HuH-7.5 (cell line): Measurements from ENCODE around the gene CCDC12.

Experiments
- DNase-seq: peaks from one replicate; pipeline ENCODE4 v3.0.0; 2011; ENCODE audit warnings: low spot score

The CCDC12 gene

GRCh38 chr3:46996689-46997452, 20.3 kb upstream of the CCDC12 start:
- no peak for DNase-seq

- DNase-seq, result no peak
Observed at GRCh38 chr3:46995901-46996562, 19.5 kb upstream of the CCDC12 start.

- DNase-seq, result no peak
Observed at GRCh38 chr3:46994801-46995731, 18.5 kb upstream of the CCDC12 start.

DNA sequence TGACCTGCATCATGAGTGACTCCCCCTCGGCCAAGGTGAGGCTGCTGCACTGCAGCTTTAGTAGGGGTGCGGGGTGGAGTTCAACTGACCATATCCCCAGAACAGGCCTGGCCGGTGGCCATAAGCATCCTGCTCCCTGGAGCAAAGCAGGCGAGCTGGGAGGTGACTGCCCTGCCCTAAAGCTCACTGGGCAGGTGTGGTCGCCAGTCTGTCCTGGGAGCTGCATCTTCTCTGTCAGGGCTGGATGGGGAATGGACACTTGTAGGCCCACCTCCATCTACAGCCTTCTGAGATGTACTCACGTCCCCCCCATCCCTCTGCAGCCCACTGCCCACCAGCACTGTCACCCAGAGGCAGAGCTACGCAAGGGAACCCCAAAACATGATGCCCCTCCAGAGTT, 17.4 kb upstream of the CCDC12 start:
- no peak for DNase-seq

DNA sequence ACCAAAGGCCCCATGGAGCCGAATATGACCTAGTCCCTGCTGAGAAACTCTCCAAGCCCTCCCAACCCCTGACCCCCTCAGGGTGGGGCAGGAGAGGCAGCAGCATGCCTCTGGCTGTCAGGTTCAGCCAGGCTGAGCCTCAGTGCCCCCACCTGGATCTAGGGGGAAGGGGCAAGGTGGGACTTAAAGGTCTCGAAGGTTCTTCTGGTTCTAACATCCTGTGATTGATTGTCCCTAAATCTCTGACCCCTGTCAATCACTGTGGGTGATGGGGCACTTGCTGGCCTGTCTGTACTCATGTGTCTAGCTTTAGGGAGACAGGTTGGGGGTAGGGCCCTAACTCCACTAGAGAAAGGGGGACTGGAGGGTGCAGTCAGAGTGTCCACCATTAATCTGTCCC, 16.7 kb upstream of the CCDC12 start:
- DNase-seq, result no peak

DNA sequence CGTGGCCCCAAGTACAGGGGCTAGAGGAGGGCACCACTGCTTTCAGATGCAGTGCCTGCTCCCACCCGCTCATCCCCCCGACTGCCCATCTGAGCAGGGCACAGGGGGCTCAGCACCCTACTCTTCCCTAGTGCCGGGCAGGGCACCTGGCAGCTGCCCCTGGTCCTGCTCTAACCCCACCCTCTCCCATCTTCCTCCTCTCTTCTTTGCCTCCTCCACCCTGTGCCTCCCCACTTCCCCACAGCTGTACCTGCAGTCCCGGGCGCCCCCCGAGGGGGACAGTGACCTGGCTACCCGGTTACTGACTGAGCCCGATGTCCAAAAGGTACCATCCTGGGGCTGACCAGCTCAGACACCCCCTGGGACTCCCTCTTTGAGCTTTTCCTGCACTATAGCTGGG, 15.7 kb upstream of the CCDC12 start:
- DNase-seq, result no peak

DNA sequence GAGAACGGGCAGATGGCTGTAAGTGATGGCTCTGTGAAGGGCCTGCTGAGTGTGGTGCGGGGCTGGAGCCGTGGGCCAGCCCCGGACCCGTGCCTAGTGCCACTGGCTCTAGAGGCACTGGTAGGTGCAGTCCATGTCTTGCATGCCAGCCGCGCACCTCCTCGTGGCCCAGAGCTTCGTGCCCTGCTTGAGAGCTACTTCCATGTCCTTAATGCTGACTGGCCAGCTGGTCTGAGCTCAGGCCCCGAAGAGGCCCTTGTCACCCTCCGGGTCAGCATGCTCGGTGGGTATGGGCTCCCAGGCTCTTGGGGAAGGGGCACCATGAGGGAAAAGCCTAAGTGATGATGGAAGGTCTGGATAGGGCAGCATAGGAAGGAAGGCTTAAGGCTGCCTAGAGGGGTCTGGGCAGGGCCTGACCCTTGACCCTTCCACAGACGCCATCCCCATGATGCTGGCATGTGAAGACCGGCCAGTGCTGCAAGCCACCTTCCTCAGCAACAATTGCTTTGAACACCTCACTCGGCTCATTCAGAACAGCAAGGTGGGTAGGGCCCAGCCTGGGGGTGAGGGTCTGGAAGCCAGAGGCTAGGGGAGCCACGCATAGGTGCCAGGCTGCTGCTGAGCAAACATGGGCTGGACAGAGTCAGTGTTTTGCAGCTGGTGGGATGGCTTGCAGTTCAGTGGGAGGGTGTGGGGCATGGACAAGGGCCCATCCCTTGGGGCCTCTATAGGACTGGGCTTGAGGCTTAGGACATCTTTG, 15.0 kb upstream of the CCDC12 start:
- no peak for DNase-seq

- no peak for DNase-seq
Observed at GRCh38 chr3:46990573-46991374, 14.2 kb upstream of the CCDC12 start.

- DNase-seq, result no peak
Observed at GRCh38 chr3:46989146-46989810, 12.7 kb upstream of the CCDC12 start.

DNA sequence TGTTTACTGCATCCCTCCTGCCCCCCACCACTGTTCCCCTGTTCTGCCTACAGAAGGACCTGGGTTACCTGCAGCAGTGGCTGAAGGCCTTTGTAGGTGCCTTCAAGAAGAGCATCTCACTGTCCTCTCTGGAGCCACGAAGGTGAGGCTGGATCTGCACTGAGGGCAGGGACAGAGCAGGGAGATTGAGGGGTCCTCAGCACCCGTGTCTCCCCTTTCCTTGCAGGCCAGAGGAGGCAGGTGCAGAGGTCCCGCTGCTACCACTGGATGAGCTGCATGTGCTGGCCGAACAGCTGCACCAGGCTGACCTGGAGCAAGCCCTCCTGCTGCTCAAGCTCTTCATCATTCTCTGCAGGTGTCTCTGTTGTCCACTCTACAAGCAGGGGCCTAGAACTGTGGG, 12.1 kb upstream of the CCDC12 start:
- no peak for DNase-seq

GRCh38 chr3:46987743-46988401, 11.3 kb upstream of the CCDC12 start:
- DNase-seq, result no peak

- DNase-seq, result no peak
Observed at GRCh38 chr3:46987319-46987742, 10.8 kb upstream of the CCDC12 start.

DNA sequence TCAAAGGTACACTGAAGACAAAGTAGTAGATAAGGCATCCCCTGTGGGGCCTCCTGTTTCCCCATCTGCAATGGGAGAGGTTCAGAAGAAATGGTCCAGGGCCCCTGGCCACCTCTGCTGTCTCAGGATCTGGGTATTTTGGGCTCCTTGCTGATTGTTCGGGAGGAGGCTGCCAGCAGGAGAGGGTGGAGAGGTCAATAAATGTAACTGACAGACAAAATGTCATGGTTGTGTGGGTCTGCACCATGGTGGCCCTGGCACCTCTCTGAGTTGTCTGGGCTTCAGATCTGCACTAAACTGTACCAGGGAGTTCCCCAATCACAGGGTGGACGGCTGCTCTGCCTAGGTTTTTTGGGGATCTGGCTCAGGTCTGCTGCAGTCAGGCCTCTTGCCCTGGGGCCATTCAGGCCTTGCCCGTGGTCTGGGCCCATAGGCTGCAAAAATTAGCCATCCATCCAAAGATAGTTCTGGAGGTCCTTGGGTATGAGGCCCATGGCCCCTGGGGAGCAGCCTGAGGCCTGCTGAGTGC, 10.3 kb upstream of the CCDC12 start:
- no peak for DNase-seq

- no peak for DNase-seq
Observed at GRCh38 chr3:46986055-46986730, 9.6 kb upstream of the CCDC12 start.

DNA sequence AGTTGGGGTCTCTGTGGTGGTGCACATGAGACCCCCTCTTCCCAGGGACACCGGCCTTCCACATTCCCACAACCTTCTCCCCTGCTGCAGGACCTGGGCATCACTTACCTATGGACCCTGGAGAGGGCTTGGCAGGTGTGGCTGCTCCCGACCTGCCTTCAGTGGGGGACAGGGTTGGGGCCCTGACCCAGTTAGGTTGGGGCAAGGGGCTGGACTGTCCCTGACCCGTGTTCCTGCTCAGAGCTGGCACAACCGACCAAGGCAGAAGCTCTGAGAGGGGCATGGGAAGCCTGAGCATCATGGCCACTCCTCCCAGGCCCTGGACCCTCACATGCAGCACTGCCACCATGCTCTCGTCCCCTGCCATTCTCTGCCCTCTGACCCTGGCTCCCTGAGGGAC, 9.0 kb upstream of the CCDC12 start:
- no peak for DNase-seq

- DNase-seq, result no peak
Observed at GRCh38 chr3:46984591-46985459, 8.3 kb upstream of the CCDC12 start.

DNA sequence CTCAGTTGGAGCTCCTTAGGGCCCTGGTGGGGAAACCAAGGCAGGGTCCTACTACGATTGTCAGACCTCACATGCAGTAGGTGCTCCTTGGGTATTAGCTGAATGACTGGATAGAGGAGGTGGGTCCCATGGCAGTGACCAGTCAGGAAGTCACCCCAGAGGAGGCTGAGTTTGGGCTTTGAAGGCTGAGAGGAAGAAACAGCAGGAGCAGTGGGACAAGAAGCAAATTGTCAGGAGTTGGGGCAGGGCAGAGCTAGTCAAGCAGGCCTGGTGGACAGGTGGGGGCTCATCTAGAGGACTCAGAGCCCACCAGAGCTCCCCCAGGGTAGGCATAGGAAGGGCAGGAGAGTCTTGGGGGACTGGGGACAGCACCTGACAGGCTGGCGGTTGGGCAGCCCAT, 6.0 kb upstream of the CCDC12 start:
- DNase-seq, result no peak

DNA sequence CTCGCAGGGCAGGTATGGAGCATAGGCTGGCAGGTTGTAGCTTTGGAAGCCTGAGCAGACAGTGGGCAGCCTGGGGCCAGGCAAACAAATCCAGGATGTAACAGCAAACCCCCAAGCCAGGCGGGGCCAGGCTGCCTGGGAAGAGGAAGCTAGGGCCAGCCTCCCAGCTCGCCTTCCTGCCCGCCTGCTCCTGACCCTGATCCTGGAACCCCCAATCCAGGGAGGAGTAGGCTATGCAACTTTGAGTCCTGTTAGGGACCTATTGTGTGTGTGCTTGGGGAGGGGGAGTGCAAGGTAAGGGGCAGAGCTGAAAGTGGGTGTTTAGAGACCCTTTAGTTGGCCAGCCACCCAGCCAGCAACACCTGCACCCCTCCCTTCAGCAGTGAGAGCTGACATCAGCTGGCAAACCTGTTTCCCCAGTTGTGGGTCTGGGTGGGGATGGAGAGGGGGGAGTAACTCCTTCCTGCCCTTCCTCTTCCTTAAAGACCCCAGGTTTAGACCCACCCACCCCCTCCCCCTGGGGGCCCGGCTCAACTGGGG, 5.5 kb upstream of the CCDC12 start:
- DNase-seq, result no peak
